Right lobe of liver (tissue), 4 donors: ENCODE results near the gene AP1B1.

ENCODE experiments used
- POLR2A ChIP-seq: fragments of 450-650 bp; IDR thresholded peaks from one replicate; pipeline ENCODE4 v1.6.1; 2017; ENCODE audit warnings: antibody characterized with exemption, mild to moderate bottlenecking
- TF ChIP-seq, protein P1 (sequence below), 4 donors: fragments of 200-600 bp in 3 of 4; fragments of 450-650 bp in 1 of 4; IDR thresholded peaks; one replicate each; pipeline versions ENCODE4 v1.5.1 to v1.8.0; 2016 to 2022; ENCODE audit warnings: antibody characterized with exemption in 4 of 4, mild to moderate bottlenecking in 2 of 4
- donor health status: DM: no; HTN: no; CAD: no.
- donor health status: DM: no; HTN: no; CAD: no.
- donor health status: DM: no; HTN: yes; CAD: no.

- TF ChIP-seq, protein P1, sequence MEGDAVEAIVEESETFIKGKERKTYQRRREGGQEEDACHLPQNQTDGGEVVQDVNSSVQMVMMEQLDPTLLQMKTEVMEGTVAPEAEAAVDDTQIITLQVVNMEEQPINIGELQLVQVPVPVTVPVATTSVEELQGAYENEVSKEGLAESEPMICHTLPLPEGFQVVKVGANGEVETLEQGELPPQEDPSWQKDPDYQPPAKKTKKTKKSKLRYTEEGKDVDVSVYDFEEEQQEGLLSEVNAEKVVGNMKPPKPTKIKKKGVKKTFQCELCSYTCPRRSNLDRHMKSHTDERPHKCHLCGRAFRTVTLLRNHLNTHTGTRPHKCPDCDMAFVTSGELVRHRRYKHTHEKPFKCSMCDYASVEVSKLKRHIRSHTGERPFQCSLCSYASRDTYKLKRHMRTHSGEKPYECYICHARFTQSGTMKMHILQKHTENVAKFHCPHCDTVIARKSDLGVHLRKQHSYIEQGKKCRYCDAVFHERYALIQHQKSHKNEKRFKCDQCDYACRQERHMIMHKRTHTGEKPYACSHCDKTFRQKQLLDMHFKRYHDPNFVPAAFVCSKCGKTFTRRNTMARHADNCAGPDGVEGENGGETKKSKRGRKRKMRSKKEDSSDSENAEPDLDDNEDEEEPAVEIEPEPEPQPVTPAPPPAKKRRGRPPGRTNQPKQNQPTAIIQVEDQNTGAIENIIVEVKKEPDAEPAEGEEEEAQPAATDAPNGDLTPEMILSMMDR (IDR thresholded peaks at IDR 0.05) = no peak
- no peak for TF ChIP-seq POLR2A
Observed at GRCh38 chr22:29309332-29310064, 78.9 kb downstream of the AP1B1 start.
